ENCODE data around the gene ADGRD1.

Gene ADGRD1

GRCh38 chr12:130966443-130967030 lies 12.8 kb downstream of the ADGRD1 start:
- DNase-seq (ENCODE audit: low read depth in 2 of 2): no peak

- no peak for DNase-seq (ENCODE audit: low read depth in 2 of 2)
Measured at GRCh38 chr12:130967636-130968035, 13.9 kb downstream of the ADGRD1 start.

GRCh38 chr12:130968611-130969010 lies 14.9 kb downstream of the ADGRD1 start:
- DNase-seq (ENCODE audit: low read depth in 2 of 2): no peak

- DNase-seq (ENCODE audit: low read depth in 2 of 2): no peak
Measured at GRCh38 chr12:130969223-130969622, 15.5 kb downstream of the ADGRD1 start.

- no peak for DNase-seq (ENCODE audit: low read depth in 2 of 2)
Measured at GRCh38 chr12:130970165-130970907, 16.6 kb downstream of the ADGRD1 start.

- no peak for DNase-seq (ENCODE audit: low read depth in 2 of 2)
Measured at GRCh38 chr12:130970908-130971233, 17.2 kb downstream of the ADGRD1 start.

- no peak for DNase-seq (ENCODE audit: low read depth in 2 of 2)
Measured at GRCh38 chr12:130971925-130972585, 18.3 kb downstream of the ADGRD1 start.

- DNase-seq (ENCODE audit: low read depth in 2 of 2): no peak
Measured at GRCh38 chr12:130972586-130972950, 18.9 kb downstream of the ADGRD1 start.

GRCh38 chr12:130973109-130973508 lies 19.4 kb downstream of the ADGRD1 start:
- no peak for DNase-seq (ENCODE audit: low read depth in 2 of 2)

GRCh38 chr12:130973906-130974305 lies 20.2 kb downstream of the ADGRD1 start:
- no peak for DNase-seq (ENCODE audit: low read depth in 2 of 2)

GRCh38 chr12:130975116-130975515 lies 21.4 kb downstream of the ADGRD1 start:
- DNase-seq (ENCODE audit: low read depth in 2 of 2): no peak

GRCh38 chr12:130976171-130976720 lies 22.5 kb downstream of the ADGRD1 start:
- no peak for DNase-seq (ENCODE audit: low read depth in 2 of 2)

GRCh38 chr12:130977046-130977742 lies 23.5 kb downstream of the ADGRD1 start:
- no peak for DNase-seq (ENCODE audit: low read depth in 2 of 2)

GRCh38 chr12:130977743-130978095 lies 24.0 kb downstream of the ADGRD1 start:
- no peak for DNase-seq (ENCODE audit: low read depth in 2 of 2)

GRCh38 chr12:130978785-130979184 lies 25.1 kb downstream of the ADGRD1 start:
- no peak for DNase-seq (ENCODE audit: low read depth in 2 of 2)

GRCh38 chr12:130981074-130981742 lies 27.5 kb downstream of the ADGRD1 start:
- no peak for DNase-seq (ENCODE audit: low read depth in 2 of 2)

- DNase-seq (ENCODE audit: low read depth in 2 of 2): no peak
Measured at GRCh38 chr12:130981911-130982310, 28.2 kb downstream of the ADGRD1 start.

- DNase-seq (ENCODE audit: low read depth in 2 of 2): no peak
Measured at GRCh38 chr12:130982565-130983225, 29.0 kb downstream of the ADGRD1 start.

GRCh38 chr12:130983328-130984017 lies 29.8 kb downstream of the ADGRD1 start:
- DNase-seq (ENCODE audit: low read depth in 2 of 2): no peak

GRCh38 chr12:130984183-130985058 lies 30.7 kb downstream of the ADGRD1 start:
- no peak for DNase-seq (ENCODE audit: low read depth in 2 of 2)

All from activated CD8-positive, alpha-beta memory T cell treated with anti-CD3 and anti-CD28 coated beads for 4 hours (primary cell).